ENCODE measurements around the gene PPARGC1A.

- TF ChIP-seq FOXM1 (IDR thresholded peaks at IDR 0.05; ENCODE audit: borderline replicate concordance, low read depth) (no peak), EP300 (IDR thresholded peaks at IDR 0.05; ENCODE audit: borderline replicate concordance) (no peak), YY1 (IDR thresholded peaks at IDR 0.05; ENCODE audit: low read depth) (no peak), RAD21 (IDR thresholded peaks at IDR 0.05; ENCODE audit: low read depth) (no peak), TEAD4 (IDR thresholded peaks at IDR 0.05) (no peak), TAF1 (IDR thresholded peaks at IDR 0.05; ENCODE audit: low read depth) (no peak)
Observed at GRCh38 chr4:23811161-23811560, 78.7 kb downstream of the PPARGC1A start.

Measured in Ishikawa (cell line).